DOHH2 (cell line): Measurements from ENCODE around the gene FOXA3.

Source experiments
- H3F3A ChIP-seq: fragments of 200-600 bp; sonication (generic), shearing (Covaris generic); 2 replicates; pipeline ENCODE4 v1.6.0; 2016; ENCODE audit warnings: antibody characterized with exemption, mild to moderate bottlenecking; ENCODE audit not compliant: control insufficient read depth, insufficient read depth
- H3K27ac ChIP-seq: fragments of 200-600 bp; sonication (generic); 2 replicates; pipeline ENCODE4 v1.5.1; 2014; ENCODE audit warnings: low read depth, mild to moderate bottlenecking, low read length, moderate library complexity
- H3K27me3 ChIP-seq: fragments of 200-600 bp; sonication (generic); 2 replicates; pipeline ENCODE4 v1.6.1; 2014; ENCODE audit warnings: mild to moderate bottlenecking, low read length, mixed read lengths; ENCODE audit not compliant: control insufficient read depth
- H3K36me3 ChIP-seq: fragments of 200-600 bp; sonication (generic); 2 replicates; pipeline ENCODE4 v1.6.1; 2014; ENCODE audit warnings: mild to moderate bottlenecking, low read length, moderate library complexity, mixed read lengths; ENCODE audit not compliant: control insufficient read depth
- H3K4me1 ChIP-seq: fragments of 200-600 bp; sonication (generic); 2 replicates; pipeline ENCODE4 v1.6.1; 2014; ENCODE audit warnings: mild to moderate bottlenecking, low read length, mixed read lengths; ENCODE audit not compliant: control insufficient read depth
- H3K4me2 ChIP-seq: fragments of 200-600 bp; sonication (generic); 2 replicates; pipeline ENCODE4 v1.6.0; 2014; ENCODE audit warnings: mild to moderate bottlenecking, low read length, moderate library complexity
- H3K4me3 ChIP-seq: fragments of 200-600 bp; sonication (generic); 2 replicates; pipeline ENCODE4 v1.5.1; 2014; ENCODE audit warnings: mild to moderate bottlenecking, low read length, mixed read lengths
- H3K79me2 ChIP-seq: fragments of 200-600 bp; sonication (generic); 2 replicates; pipeline ENCODE4 v1.6.1; 2014; ENCODE audit warnings: mild to moderate bottlenecking, low read length, mixed read lengths; ENCODE audit not compliant: control insufficient read depth
- H3K9me2 ChIP-seq: fragments of 200-600 bp; sonication (generic); replicated peaks from 2 replicates; pipeline ENCODE4 v1.6.1; 2014; ENCODE audit warnings: mild to moderate bottlenecking, low read length, mixed read lengths; ENCODE audit not compliant: control insufficient read depth
- H3K9me3 ChIP-seq: fragments of 200-600 bp; sonication (generic); 2 replicates; pipeline ENCODE4 v1.6.1; 2014; ENCODE audit warnings: antibody characterized with exemption, low read length, mixed read lengths; ENCODE audit not compliant: control insufficient read depth, insufficient read depth
- H4K20me1 ChIP-seq: fragments of 200-600 bp; sonication (generic); 2 replicates; pipeline ENCODE4 v1.6.0; 2014; ENCODE audit warnings: low read depth, mild to moderate bottlenecking, antibody characterized with exemption, low read length, moderate library complexity; ENCODE audit not compliant: control insufficient read depth, insufficient read depth
- EZH2phosphoT487 ChIP-seq: fragments of 200-600 bp; sonication (generic); IDR thresholded peaks from 2 replicates; pipeline ENCODE4 v1.6.1; 2017; ENCODE audit warnings: borderline replicate concordance, mild to moderate bottlenecking, antibody characterized with exemption, low read length, moderate library complexity, mixed read lengths
- TF ChIP-seq, protein P1 (sequence below): fragments of 200-600 bp; sonication (generic); IDR thresholded peaks from one replicate; pipeline ENCODE4 v1.5.1; 2014; ENCODE audit warnings: antibody characterized with exemption, mild to moderate bottlenecking, low read depth, low read length; ENCODE audit not compliant: poor library complexity, severe bottlenecking

FOXA3 gene

DNA sequence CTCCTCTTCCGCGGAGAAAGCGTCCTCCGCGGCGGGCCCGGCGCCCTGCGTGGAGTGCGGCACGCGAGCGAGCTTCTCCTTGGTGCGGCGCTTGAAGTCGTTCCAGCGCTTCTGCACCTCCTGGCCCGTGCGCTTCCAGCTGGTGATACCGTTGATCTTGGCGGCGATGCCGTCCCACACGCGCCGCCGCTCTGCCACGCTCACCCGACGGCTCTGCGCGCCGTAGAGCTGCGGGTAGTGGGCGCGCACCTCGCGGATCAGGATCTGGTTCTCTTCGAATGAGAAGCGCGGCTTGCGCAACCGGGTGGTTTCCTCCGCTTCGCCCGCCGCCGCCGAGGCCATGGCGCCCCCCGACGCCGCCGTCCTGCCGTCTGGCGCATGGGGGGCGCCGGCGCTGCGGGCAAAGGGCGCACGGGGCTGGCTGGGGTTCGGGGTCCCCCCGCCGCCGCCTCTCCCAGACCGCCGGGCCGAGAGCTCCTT is 37.3 kb downstream of the FOXA3 start:
- H3K9me3 ChIP-seq = no peaks in the 10 kb centered on the region
- peaks cover 27% of the 10 kb centered on the region for H3K79me2 ChIP-seq
- no peaks in the 10 kb centered on the region for H3K9me2 ChIP-seq
- H4K20me1 ChIP-seq = no peaks in the 10 kb centered on the region
- peak overlapping the region; percentile 88 for H3K4me3 ChIP-seq
- H3K27me3 ChIP-seq = no peaks in the 10 kb centered on the region
- H3K4me2 ChIP-seq = peak overlapping the region; percentile 85
- H3K4me1 ChIP-seq = peaks cover 24% of the 10 kb centered on the region
- peaks cover 30% of the 10 kb centered on the region for H3K36me3 ChIP-seq
- no peaks in the 10 kb centered on the region for H3F3A ChIP-seq
- H3K27ac ChIP-seq = no peak overlapping the region
- TF ChIP-seq EZH2phosphoT487 = no peak
- TF ChIP-seq, protein P1, sequence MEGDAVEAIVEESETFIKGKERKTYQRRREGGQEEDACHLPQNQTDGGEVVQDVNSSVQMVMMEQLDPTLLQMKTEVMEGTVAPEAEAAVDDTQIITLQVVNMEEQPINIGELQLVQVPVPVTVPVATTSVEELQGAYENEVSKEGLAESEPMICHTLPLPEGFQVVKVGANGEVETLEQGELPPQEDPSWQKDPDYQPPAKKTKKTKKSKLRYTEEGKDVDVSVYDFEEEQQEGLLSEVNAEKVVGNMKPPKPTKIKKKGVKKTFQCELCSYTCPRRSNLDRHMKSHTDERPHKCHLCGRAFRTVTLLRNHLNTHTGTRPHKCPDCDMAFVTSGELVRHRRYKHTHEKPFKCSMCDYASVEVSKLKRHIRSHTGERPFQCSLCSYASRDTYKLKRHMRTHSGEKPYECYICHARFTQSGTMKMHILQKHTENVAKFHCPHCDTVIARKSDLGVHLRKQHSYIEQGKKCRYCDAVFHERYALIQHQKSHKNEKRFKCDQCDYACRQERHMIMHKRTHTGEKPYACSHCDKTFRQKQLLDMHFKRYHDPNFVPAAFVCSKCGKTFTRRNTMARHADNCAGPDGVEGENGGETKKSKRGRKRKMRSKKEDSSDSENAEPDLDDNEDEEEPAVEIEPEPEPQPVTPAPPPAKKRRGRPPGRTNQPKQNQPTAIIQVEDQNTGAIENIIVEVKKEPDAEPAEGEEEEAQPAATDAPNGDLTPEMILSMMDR = no peak

DNA sequence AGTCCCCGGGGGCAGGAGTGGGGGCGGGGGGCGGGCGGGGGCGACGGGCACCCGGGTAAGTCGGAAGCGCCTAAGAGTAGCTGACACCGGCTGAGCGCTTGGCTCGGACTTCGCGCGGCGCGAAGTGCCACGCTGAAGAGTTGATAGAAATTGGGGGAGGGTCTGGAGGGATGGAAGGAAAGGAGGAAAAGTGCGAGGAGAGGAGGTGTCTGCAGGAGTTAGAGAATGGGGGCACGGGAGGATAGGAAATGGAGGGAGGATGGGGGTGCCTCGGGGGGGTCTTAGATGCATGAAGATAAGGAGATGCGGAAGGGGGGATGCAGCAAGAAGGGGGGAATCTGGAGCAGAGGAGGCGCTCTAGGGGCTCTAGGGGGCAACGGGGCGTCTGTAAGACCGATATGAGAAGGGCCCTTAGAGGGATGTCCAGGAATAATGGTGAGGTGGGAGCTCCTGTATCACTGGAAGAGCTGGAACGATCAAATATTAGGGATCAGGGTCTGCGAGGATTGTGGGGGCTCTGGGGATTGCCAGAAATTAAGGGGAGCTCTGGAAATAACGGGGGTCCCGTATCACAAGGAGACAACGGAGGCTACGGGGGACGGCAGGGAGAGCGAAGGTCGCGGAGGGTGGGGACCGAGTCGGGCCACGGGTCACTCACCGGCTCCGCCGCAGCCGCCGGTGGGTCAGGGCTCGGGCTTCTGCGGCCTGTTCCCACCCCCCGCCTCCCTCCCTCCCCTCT is 38.0 kb downstream of the FOXA3 start, which contains the start of gene MYPOP:
TSS of gene MYPOP (minus strand) at position 702 of the 739 bp plus-strand sequence. CDS start 840 bp downstream, outside the sequence.
- Histone ChIP-seq H3K27ac (peak within 1 kb of the TSS; percentile 54), H3K9me2 (no peaks in the 10 kb centered on the region), H3K27me3 (no peaks in the 10 kb centered on the region), H3K9me3 (no peaks in the 10 kb centered on the region), H3K36me3 (peaks cover 30% of the 10 kb centered on the region), H4K20me1 (no peaks in the 10 kb centered on the region), H3K79me2 (peaks cover 27% of the 10 kb centered on the region), H3K4me2 (peak within 1 kb of the TSS; percentile 89), H3F3A (no peaks in the 10 kb centered on the region), H3K4me3 (peak within 1 kb of the TSS; percentile 88), H3K4me1 (peaks cover 24% of the 10 kb centered on the region)
- no peak for TF ChIP-seq EZH2phosphoT487
- TF ChIP-seq, protein P1 = peak; percentile 12

DNA sequence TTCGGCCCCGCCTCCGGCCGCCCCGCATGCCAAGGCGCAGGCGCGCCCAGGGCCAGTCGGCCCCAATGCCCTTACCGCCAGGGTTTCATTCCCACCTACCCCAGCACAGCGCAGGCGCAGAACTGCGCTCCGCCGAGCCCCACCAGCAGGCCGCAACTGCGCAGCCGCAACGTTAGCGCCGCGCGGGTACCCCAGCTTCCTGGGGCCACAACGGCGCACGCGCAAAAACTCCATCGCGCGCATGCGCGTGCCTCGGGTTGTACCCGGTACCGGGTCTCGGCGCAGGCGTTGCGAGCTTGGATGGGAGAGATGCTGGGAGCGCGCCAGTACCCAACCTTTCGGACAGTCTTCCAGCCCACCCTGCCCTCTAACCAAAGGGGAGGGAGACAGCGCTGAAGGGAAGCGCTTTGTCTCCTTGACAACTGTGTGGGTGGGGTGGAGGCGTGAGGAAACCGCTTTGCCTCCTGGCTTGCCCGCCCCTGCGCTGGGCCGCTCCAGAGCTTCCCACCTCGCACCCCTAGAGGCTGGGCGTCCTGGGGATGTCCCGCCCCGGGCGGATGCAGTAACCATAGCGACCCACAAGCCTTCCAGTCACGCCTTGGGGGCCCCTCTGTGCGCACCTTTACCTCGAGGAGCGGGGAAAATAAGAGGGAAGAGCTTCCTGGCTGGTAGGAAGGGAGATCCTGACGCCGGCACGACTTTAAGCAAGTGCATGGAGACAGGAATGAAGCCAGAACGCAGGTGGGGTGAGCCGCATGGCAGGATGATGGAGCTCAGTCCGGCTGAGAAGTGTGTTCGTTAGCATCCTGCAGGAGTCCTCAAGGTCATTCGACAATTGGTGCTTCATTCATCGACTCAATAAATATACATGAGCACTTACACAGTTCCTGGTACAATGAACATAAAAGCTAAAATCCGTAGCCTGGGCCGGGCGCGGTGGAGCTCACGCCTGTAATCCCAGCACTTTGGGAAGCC is 38.8 kb downstream of the FOXA3 start:
- peaks cover 27% of the 10 kb centered on the region for H3K79me2 ChIP-seq
- H4K20me1 ChIP-seq = no peaks in the 10 kb centered on the region
- peak overlapping the region; percentile 88 for H3K4me3 ChIP-seq
- peak overlapping the region; percentile 54 for H3K27ac ChIP-seq
- no peak for TF ChIP-seq EZH2phosphoT487
- TF ChIP-seq, protein P1 = no peak
- H3F3A ChIP-seq = no peaks in the 10 kb centered on the region
- no peaks in the 10 kb centered on the region for H3K27me3 ChIP-seq
- H3K36me3 ChIP-seq = peaks cover 25% of the 10 kb centered on the region
- peaks cover 21% of the 10 kb centered on the region for H3K4me1 ChIP-seq
- no peaks in the 10 kb centered on the region for H3K9me2 ChIP-seq
- no peaks in the 10 kb centered on the region for H3K9me3 ChIP-seq
- H3K4me2 ChIP-seq = peak overlapping the region; percentile 89
